Erythroblast (primary cell): Measurements from ENCODE around the gene MTHFD1L.

Experiments used
- GATA1 ChIP-seq: IDR thresholded peaks from 2 replicates; pipeline ENCODE4 v1.6.1; 2011; ENCODE audit warnings: low read depth, mild to moderate bottlenecking, control low read depth, low read length, moderate library complexity
- POLR2A ChIP-seq: IDR thresholded peaks from 2 replicates; pipeline ENCODE4 v1.6.1; 2011; ENCODE audit warnings: mild to moderate bottlenecking, low read length

DNA sequence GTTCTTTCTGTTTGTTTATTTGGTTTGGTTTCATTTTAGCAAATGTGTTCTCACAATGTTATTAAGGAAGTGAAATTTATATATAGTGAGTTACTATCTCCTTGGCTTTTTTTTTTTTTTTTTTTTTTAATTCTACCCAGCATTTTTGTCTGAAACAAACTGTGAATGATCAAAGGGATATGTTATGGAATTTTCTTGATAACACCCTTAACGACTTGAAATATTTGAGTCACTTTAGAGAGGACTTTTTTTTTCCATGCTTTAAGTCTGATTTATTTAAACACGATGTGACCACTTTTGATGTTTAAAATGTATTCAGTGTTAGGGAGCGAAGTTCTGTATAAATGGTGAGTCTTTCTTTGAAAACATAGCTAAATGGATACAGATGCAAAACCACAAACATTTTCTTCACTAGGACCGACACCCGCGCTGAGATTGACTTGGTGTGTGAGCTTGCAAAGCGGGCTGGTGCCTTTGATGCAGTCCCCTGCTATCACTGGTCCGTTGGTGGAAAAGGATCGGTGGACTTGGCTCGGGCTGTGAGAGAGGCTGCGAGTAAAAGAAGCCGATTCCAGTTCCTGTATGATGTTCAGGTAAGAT lies 149.7 kb downstream of the MTHFD1L start:
- TF ChIP-seq POLR2A: no peak
- no peak for TF ChIP-seq GATA1
